SU-DHL-6 (cell line): ENCODE data around the gene PCDHGA5.

ENCODE experiments used
- EZH2phosphoT487 ChIP-seq: fragments of 200-600 bp; sonication (generic), shearing (Covaris generic); conservative IDR thresholded peaks from 2 replicates; pipeline ENCODE4 v1.6.1; 2018; ENCODE audit warnings: mild to moderate bottlenecking, antibody characterized with exemption, low read length, moderate library complexity, mixed read lengths
- TF ChIP-seq, protein P1 (sequence below): fragments of 200-600 bp; sonication (generic); IDR thresholded peaks from one replicate; pipeline ENCODE4 v1.5.1; 2017; ENCODE audit warnings: antibody characterized with exemption, mild to moderate bottlenecking, low read length, moderate library complexity; ENCODE audit not compliant: insufficient read depth, poor library complexity, severe bottlenecking

DNA sequence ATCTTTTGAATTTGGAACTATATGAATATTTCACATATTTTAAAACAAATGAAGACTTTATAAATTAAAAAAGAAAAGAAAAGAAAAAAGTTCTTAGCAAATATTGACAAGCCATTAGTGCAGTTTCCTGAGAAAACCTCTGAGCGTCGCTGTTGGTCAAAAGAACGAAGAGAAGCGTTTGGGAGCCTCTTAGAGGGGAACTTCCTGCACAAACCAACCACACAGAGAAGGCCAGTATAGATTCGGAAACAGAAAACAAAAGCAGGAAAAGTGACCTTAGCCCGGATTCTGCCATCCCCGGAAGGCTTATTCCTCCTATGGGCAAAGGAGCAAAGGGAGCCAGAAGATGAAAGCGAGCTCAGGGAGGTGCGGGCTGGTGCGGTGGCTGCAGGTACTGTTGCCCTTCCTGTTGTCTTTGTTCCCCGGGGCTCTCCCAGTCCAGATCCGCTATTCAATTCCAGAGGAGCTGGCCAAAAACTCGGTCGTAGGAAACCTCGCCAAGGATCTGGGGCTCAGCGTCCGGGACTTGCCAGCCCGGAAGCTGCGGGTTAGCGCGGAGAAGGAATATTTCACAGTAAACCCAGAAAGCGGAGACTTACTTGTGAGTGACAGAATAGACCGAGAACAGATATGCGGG lies 4.1 kb upstream of the PCDHGA5 start, which contains the start of gene PCDHGB2:
- TF ChIP-seq, protein P1, sequence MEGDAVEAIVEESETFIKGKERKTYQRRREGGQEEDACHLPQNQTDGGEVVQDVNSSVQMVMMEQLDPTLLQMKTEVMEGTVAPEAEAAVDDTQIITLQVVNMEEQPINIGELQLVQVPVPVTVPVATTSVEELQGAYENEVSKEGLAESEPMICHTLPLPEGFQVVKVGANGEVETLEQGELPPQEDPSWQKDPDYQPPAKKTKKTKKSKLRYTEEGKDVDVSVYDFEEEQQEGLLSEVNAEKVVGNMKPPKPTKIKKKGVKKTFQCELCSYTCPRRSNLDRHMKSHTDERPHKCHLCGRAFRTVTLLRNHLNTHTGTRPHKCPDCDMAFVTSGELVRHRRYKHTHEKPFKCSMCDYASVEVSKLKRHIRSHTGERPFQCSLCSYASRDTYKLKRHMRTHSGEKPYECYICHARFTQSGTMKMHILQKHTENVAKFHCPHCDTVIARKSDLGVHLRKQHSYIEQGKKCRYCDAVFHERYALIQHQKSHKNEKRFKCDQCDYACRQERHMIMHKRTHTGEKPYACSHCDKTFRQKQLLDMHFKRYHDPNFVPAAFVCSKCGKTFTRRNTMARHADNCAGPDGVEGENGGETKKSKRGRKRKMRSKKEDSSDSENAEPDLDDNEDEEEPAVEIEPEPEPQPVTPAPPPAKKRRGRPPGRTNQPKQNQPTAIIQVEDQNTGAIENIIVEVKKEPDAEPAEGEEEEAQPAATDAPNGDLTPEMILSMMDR, result peak; percentile 76
- TF ChIP-seq EZH2phosphoT487, result no peak
